SK-N-SH treated with all-trans-retinoic acid at 6 μM for 48 hours (cell line): ENCODE results near the gene PHLDA2.

ENCODE experiments used
- ATAC-seq: fragments of 200-7000 bp; cut with Tn5 transposase; 3 replicates; pipeline ENCODE4 v1.9.1; 2020; ENCODE audit warnings: mild to moderate bottlenecking, moderate library complexity
- BACH2 ChIP-seq: fragments of 250-450 bp; sonication (Bioruptor Pico); IDR thresholded peaks from 2 replicates; pipeline ENCODE4 v1.9.0; 2021; ENCODE audit warnings: mild to moderate bottlenecking, borderline replicate concordance
- CSDC2 ChIP-seq: fragments of 250-450 bp; sonication (Bioruptor Pico); IDR thresholded peaks from 2 replicates; pipeline ENCODE4 v1.5.0; 2020; ENCODE audit warnings: mild to moderate bottlenecking, moderate library complexity
- ESRRG ChIP-seq: fragments of 250-450 bp; sonication (Bioruptor Pico); IDR thresholded peaks from 2 replicates; pipeline ENCODE4 v1.6.1; 2021; ENCODE audit warnings: mild to moderate bottlenecking
- GLIS3 ChIP-seq: fragments of 250-450 bp; sonication (Bioruptor Pico); IDR thresholded peaks from 2 replicates; pipeline ENCODE4 v1.5.0; 2020; ENCODE audit warnings: mild to moderate bottlenecking, moderate library complexity
- ISL1 ChIP-seq: fragments of 250-450 bp; sonication (Bioruptor Pico); IDR thresholded peaks from 2 replicates; pipeline ENCODE4 v2.1.2; 2022; ENCODE audit warnings: mild to moderate bottlenecking, moderate library complexity
- PPARA ChIP-seq: fragments of 250-450 bp; sonication (Bioruptor Pico); IDR thresholded peaks from 2 replicates; pipeline ENCODE4 v1.5.0; 2020; ENCODE audit warnings: mild to moderate bottlenecking, borderline replicate concordance
- SNAI2 ChIP-seq: fragments of 250-450 bp; sonication (Bioruptor Pico); IDR thresholded peaks from 2 replicates; pipeline ENCODE4 v1.5.0; 2020; ENCODE audit warnings: mild to moderate bottlenecking, moderate library complexity
- TCF4 ChIP-seq: fragments of 250-450 bp; sonication (Bioruptor Pico); IDR thresholded peaks from 2 replicates; pipeline ENCODE4 v1.8.0; 2021; ENCODE audit warnings: mild to moderate bottlenecking, moderate library complexity, borderline replicate concordance
- TOX ChIP-seq: fragments of 250-450 bp; sonication (Bioruptor Pico); IDR thresholded peaks from 2 replicates; pipeline ENCODE4 v1.8.0; 2021; ENCODE audit warnings: mild to moderate bottlenecking, moderate library complexity, borderline replicate concordance
- TSHZ2 ChIP-seq: fragments of 250-450 bp; sonication (Bioruptor Pico); IDR thresholded peaks from 2 replicates; pipeline ENCODE4 v1.5.0; 2020; ENCODE audit warnings: mild to moderate bottlenecking, moderate library complexity
- ZC3H10 ChIP-seq: fragments of 250-450 bp; sonication (Bioruptor Pico); IDR thresholded peaks from 2 replicates; pipeline ENCODE4 v1.5.1; 2021; ENCODE audit warnings: mild to moderate bottlenecking, moderate library complexity
- ZFP30 ChIP-seq: fragments of 450-650 bp; formaldehyde crosslinking; IDR thresholded peaks from 2 replicates; pipeline ENCODE4 v1.5.0; 2022; ENCODE audit warnings: mild to moderate bottlenecking, moderate library complexity
- ZNF565 ChIP-seq: fragments of 450-650 bp; formaldehyde crosslinking; conservative IDR thresholded peaks from 2 replicates; pipeline ENCODE4 v1.5.0; 2020; ENCODE audit warnings: low read depth, mild to moderate bottlenecking, moderate library complexity
- ZNF8 ChIP-seq: fragments of 450-650 bp; formaldehyde crosslinking; IDR thresholded peaks from 2 replicates; pipeline ENCODE4 v1.5.0; 2020; ENCODE audit warnings: mild to moderate bottlenecking, moderate library complexity
- TF ChIP-seq, protein P1 (sequence below): fragments of 250-450 bp; sonication (Bioruptor Pico); IDR thresholded peaks from 2 replicates; pipeline ENCODE4 v1.8.0; 2021; ENCODE audit warnings: low read depth, mild to moderate bottlenecking, moderate library complexity, borderline replicate concordance
- TF ChIP-seq, protein P2 (sequence below): fragments of 250-450 bp; sonication (Bioruptor Pico); IDR thresholded peaks from 2 replicates; pipeline ENCODE4 v1.8.0; 2020; ENCODE audit warnings: mild to moderate bottlenecking, moderate library complexity, borderline replicate concordance
- TF ChIP-seq, protein P3 (sequence below): fragments of 250-450 bp; sonication (Bioruptor Pico); IDR thresholded peaks from 2 replicates; pipeline ENCODE4 v1.5.1; 2021; ENCODE audit warnings: mild to moderate bottlenecking, moderate library complexity

Gene PHLDA2

GRCh38 chr11:2891326-2892214, 37.6 kb downstream of the PHLDA2 start:
- peak; percentile 7; the same call in 2 of the 3 replicates for ATAC-seq
- TF ChIP-seq, protein P1, sequence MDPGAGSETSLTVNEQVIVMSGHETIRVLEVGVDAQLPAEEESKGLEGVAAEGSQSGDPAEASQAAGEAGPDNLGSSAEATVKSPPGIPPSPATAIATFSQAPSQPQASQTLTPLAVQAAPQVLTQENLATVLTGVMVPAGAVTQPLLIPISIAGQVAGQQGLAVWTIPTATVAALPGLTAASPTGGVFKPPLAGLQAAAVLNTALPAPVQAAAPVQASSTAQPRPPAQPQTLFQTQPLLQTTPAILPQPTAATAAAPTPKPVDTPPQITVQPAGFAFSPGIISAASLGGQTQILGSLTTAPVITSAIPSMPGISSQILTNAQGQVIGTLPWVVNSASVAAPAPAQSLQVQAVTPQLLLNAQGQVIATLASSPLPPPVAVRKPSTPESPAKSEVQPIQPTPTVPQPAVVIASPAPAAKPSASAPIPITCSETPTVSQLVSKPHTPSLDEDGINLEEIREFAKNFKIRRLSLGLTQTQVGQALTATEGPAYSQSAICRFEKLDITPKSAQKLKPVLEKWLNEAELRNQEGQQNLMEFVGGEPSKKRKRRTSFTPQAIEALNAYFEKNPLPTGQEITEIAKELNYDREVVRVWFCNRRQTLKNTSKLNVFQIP (CRISPR knock-in tag), result no peak
- no peak for TF ChIP-seq ZFP30 (CRISPR knock-in tag)
- TF ChIP-seq CSDC2, result no peak
- no peak for TF ChIP-seq TOX (CRISPR knock-in tag)
- no peak for TF ChIP-seq PPARA (CRISPR knock-in tag)
- TF ChIP-seq ISL1 (CRISPR knock-in tag), result no peak
- no peak for TF ChIP-seq SNAI2 (CRISPR knock-in tag)
- no peak for TF ChIP-seq BACH2 (CRISPR knock-in tag)
- TF ChIP-seq, protein P2, sequence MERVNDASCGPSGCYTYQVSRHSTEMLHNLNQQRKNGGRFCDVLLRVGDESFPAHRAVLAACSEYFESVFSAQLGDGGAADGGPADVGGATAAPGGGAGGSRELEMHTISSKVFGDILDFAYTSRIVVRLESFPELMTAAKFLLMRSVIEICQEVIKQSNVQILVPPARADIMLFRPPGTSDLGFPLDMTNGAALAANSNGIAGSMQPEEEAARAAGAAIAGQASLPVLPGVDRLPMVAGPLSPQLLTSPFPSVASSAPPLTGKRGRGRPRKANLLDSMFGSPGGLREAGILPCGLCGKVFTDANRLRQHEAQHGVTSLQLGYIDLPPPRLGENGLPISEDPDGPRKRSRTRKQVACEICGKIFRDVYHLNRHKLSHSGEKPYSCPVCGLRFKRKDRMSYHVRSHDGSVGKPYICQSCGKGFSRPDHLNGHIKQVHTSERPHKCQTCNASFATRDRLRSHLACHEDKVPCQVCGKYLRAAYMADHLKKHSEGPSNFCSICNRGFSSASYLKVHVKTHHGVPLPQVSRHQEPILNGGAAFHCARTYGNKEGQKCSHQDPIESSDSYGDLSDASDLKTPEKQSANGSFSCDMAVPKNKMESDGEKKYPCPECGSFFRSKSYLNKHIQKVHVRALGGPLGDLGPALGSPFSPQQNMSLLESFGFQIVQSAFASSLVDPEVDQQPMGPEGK (CRISPR knock-in tag), result no peak
- no peak for TF ChIP-seq GLIS3 (CRISPR knock-in tag)
- TF ChIP-seq TSHZ2 (CRISPR knock-in tag), result no peak
- TF ChIP-seq ESRRG (CRISPR knock-in tag), result no peak
- TF ChIP-seq, all 23 proteins: peak for 0

- TF ChIP-seq GLIS3 (CRISPR knock-in tag) (no peak), TCF4 (CRISPR knock-in tag) (no peak), ZNF565 (CRISPR knock-in tag) (no peak), ZC3H10 (CRISPR knock-in tag) (no peak), BACH2 (CRISPR knock-in tag) (no peak), ISL1 (CRISPR knock-in tag) (no peak), ZNF8 (CRISPR knock-in tag) (no peak)
- TF ChIP-seq, protein P2 (CRISPR knock-in tag), result no peak
- TF ChIP-seq, protein P1 (CRISPR knock-in tag), result no peak
- TF ChIP-seq, protein P3, sequence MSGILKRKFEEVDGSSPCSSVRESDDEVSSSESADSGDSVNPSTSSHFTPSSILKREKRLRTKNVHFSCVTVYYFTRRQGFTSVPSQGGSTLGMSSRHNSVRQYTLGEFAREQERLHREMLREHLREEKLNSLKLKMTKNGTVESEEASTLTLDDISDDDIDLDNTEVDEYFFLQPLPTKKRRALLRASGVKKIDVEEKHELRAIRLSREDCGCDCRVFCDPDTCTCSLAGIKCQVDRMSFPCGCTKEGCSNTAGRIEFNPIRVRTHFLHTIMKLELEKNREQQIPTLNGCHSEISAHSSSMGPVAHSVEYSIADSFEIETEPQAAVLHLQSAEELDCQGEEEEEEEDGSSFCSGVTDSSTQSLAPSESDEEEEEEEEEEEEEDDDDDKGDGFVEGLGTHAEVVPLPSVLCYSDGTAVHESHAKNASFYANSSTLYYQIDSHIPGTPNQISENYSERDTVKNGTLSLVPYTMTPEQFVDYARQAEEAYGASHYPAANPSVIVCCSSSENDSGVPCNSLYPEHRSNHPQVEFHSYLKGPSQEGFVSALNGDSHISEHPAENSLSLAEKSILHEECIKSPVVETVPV (CRISPR knock-in tag), result no peak
- no peak for ATAC-seq
Observed at GRCh38 chr11:2890466-2891294, 38.5 kb downstream of the PHLDA2 start.
